Stimulated activated CD4-positive, alpha-beta T cell treated with anti-CD3 and anti-CD28 coated beads, Interleukin-1b, Interleukin-23, amount 100 ng/mL, for 48 hours (primary cell): ENCODE measurements around the gene CDH4.
"Not testable (repeated sequence)": the region's sequence is repeated elsewhere in the genome, so short reads cannot be mapped to it uniquely, and the experiment has no call there.

Source experiments
- DNase-seq: peaks from one replicate; pipeline ENCODE4 v3.0.0-alpha.2; 2020

Gene CDH4

GRCh38 chr20:61391812-61392520 lies 139.9 kb downstream of the CDH4 start:
- no peak for DNase-seq

GRCh38 chr20:61394088-61394799 lies 142.2 kb downstream of the CDH4 start:
- no peak for DNase-seq

- no peak for DNase-seq
These were observed 144.3 kb downstream of the CDH4 start for GRCh38 chr20:61396262-61396848.

DNA sequence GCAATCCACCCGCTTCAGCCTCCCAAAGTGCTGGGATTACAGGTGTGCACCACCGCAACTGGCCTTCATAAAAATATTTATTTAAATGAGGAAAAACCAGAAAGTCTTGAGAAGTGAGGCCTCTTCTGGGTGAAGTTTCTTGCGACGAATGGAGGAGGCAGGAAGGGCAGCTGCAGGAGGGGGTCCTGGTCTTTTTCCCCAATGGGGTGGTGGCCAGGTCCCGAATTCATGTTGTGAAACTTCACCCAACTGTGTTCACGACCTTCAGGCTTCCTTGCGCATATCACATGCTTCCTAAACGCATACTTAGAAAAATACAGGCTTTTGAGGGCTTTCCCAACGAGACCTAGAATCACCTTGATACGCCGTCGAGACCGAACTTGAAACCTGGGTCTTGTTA lies 145.1 kb downstream of the CDH4 start:
- no peak for DNase-seq

GRCh38 chr20:61397790-61398189 lies 145.7 kb downstream of the CDH4 start:
- no peak for DNase-seq

DNA sequence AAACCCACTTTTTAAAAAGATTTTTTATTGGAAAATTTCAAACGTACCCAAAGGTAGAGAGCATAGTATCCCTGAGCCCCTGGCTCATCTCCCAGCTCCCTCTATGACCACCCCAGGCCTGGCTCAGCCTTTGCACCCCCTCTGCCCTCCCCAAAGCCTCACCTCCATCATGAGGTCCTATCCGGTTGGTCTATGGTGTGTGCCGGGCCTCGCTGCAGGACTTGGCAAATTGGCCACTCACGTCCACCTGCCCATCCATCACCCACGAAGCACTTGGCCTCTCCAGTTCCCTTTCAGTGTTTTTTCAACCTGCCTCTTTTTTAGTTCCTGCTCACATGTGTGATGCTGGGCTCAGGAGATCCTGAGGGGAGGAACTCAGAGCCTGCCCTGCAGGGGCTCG lies 147.4 kb downstream of the CDH4 start:
- no peak for DNase-seq

- no peak for DNase-seq
These were observed 148.4 kb downstream of the CDH4 start for GRCh38 chr20:61400499-61400898.

DNA sequence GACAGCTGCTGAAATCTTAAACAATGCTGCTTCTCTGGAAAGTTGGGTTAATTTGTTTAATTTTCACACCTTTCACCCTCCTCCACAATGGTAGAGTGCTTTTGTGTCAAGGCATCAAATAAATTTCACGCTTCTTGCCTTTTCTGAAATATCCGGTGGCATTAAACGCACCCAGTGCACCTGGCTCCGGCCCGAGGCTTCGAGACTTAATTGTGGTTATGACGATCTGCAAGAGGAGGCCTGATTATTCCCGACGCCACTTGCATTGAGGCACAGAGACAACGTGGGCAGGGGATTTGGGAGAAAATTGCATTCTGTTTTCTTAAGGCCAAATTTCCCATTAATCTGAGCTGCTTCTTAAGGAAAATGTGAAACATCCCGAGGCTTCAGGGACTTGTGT lies 152.2 kb downstream of the CDH4 start:
- no peak for DNase-seq

GRCh38 chr20:61405007-61405406 lies 152.9 kb downstream of the CDH4 start:
- DNase-seq: no peak

- not testable (repeated sequence) for DNase-seq
These were observed 154.7 kb downstream of the CDH4 start for GRCh38 chr20:61406773-61407172.

DNA sequence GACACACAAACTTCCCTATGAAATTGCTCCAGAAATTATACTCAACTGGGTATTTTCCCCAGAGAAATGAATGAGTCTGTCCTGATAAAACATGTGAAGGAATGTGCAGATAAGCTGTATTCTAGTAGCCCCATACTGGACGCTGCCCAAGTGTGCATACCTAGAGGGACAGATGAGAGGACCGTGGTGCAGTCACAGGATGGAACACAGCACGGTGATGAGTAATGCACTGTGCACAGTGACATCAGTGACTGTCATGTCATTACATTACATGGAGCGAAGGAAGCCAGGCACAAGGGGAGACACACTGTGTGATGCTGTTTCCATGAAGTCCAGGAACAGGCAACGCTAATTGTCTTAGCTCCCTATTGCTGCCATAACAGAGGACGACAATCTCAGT lies 155.5 kb downstream of the CDH4 start:
- DNase-seq: no peak

DNA sequence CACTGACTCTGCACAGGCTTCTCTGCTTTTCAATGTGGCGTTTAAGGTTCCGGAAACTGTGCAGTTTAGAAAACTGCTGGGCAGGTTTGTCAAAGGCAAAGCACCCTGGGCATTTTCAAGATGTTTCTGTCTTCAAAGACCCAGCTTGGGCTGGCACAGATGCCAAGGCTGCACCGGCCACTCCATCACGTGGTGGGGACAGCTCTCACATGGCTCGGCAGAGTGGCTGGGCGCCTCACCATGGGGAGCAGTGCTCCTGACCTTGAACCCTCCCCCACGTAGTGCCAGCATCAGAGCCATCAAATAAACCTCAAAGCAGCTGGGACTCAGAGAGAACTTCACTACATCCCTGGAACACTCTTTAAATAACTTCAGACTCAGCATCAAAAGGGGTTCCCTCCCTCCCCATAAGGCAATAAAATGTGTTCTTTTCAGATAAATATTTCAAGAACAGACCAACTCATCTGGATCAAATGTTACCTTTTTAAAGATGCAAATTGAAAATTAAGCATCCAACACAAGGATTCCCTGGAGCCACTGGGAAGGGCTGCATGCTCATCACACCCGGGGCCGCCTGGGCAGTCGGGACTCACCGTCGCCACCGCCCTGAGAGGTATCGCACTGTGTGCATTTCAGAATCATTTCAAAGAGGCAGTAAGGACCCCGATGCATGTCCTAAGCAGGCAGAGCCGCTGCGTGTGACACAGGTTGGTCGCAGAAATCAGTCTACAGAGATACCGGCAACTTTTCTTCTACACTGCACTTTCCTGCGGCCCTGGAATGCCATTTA lies 157.1 kb downstream of the CDH4 start:
- no peak for DNase-seq

DNA sequence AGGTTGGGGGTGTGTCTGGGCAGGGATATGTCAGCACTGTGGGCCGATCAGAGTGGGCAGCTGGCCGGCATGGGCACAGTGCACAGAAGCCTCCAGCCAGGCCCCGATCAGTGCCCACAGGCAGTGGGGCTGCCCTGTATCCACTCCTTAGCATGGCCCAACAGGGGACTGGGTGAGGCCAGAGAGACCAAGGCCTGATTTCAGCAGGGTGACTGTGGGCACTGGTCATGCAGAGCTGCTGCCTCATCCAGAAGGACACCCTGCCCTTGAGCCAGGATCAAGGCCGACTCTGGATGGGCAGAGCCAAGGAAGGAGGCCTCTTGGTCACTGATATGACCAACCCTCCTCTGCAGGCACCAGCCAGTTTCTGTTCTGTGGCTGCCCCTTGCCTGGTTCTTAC lies 159.7 kb downstream of the CDH4 start:
- DNase-seq: no peak

GRCh38 chr20:61413752-61414151 lies 161.7 kb downstream of the CDH4 start:
- DNase-seq: no peak

- DNase-seq: no peak
These were observed 162.5 kb downstream of the CDH4 start for GRCh38 chr20:61414455-61414991.

DNA sequence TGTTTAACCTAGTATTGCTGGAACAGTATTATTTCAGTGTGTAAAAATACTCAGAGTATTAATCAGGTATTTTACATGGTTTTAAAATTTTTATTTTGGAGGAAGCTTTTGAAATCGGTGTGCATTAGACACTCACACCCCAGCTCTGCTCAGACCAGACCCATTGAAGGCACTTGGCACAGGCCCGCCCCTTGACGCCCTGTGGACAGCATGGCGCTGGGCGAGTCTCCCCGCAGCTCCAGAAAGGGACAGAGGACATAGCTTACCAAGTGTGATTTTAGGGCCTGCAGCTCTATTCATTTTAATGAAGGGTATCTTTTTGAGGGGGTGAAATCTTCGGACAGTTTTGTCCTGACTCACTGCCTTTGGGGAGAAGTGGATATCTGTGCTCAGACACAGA lies 164.5 kb downstream of the CDH4 start:
- no peak for DNase-seq

GRCh38 chr20:61417221-61417941 lies 165.3 kb downstream of the CDH4 start:
- no peak for DNase-seq

DNA sequence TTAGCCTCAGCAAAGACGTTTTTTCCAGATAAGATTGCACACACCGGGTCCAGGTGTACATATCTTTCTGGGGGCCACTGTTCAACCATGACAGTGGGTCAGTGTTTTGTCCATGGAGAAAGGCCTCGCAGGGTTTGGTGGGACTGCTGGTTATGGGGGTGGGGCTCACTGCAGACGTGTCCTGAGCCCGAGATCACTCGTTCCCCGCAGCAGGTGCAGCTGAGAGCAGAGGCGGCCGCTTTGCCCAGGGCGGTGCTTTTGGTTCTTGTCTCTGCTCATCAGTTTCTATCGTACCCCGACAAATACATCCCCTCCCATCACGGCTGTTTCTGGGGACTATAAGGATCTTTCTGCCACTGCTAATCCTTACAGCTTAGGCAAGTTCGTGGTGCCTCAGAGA lies 166.9 kb downstream of the CDH4 start:
- no peak for DNase-seq

GRCh38 chr20:61419501-61419900 lies 167.4 kb downstream of the CDH4 start:
- no peak for DNase-seq

DNA sequence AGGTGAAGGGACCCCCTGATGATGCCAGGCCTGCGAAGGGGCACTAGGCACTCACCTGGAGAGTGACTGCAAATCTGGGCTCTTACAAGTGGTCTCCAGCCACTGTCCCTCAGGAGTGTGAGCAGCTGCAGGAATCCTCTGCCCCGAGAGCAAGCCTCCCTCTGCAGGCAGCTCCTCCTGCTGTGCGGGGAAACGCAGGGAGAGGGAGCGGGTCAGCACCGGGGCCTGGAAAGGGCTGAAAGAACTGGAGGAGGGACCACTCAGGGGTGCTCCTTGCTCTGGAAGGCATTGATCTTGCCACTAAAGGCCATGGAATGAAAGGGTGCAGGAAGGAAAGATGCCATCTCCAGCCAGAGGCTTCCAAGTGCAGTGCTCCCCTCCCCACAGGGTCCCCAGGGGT lies 168.0 kb downstream of the CDH4 start:
- DNase-seq: no peak

DNA sequence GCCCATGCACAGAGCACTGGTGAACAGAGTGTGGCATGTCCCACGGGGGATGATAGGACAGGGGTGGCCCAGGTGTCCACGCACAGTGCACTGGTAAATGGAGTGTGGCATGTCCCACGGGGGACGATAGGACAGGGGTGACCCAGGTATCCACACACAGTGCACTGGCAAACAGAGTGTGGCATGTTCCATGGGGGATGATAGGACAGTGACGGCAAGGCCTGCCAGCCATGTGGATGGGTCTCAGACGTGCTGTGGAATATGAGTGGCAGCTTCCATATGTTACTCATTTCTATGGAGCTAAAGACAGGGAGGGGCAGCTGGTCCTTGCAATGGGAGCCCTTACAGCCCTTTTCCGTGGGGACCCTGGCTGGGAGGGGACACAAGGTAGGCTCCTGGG lies 168.7 kb downstream of the CDH4 start:
- DNase-seq: no peak

DNA sequence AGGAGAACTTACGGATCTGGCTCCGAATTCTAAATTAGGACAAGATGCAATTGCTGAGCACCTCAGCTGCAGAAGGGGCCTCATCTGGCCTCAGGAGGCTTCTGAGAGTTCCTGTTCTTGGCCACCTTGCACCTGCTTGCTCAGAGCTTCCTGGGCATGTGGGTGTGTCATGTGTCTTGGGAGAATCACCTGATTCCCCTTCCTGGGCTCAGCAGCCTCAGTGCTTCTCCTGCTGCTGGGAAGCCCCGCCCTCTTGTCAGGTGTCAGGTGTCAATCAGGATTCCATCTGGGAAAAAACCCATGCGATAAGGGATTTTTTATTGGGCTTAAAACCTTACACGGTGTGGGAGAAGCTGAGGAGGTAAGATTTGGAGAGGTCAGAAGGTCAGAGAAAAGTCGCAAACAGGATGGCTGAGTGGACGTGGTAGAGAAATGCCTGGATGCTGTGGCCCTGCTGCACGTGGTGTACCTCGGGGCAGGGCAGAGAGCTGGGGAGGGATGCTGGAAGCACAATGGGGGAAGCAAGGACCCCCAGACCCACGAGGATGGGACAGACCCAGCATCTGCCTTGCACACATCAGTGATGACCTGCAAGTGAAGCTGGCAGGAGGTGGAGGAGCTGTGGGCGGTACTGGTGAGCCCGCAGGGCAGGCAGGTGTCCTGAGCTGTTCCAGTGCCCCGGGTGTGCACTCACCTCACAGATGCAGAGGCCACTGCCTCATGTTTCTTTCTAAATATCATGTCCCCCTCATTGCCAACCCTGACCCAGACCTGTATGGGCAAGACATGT lies 170.8 kb downstream of the CDH4 start:
- no peak for DNase-seq
